H9 (cell line): ENCODE results near the gene NEB. TPM values are rescaled to one million over a fixed set of nuclear protein-coding genes. Genes with fewer than 3 reads are reported as not detected.

Source experiments
- DNase-seq: peaks from one replicate; pipeline ENCODE4 v3.0.0-alpha.2; 2017
- H2AFZ ChIP-seq: one replicate; pipeline ENCODE4 v1.6.1; 2013; ENCODE audit warnings: mild to moderate bottlenecking, low read length, control low read depth, moderate library complexity
- H2AK5ac ChIP-seq: 2 replicates; pipeline ENCODE4 v1.6.1; 2013; ENCODE audit warnings: low read length, control low read depth, mixed read lengths; ENCODE audit not compliant: insufficient read length
- H2BK120ac ChIP-seq: one replicate; pipeline ENCODE4 v1.6.1; 2013; ENCODE audit warnings: low read depth, mild to moderate bottlenecking, low read length, control low read depth, inconsistent platforms; ENCODE audit not compliant: poor library complexity, severe bottlenecking
- H2BK12ac ChIP-seq: 2 replicates; pipeline ENCODE4 v1.6.1; 2013; ENCODE audit warnings: low read length, control low read depth, mixed read lengths, low read depth; ENCODE audit not compliant: insufficient read length
- H2BK15ac ChIP-seq: 2 replicates; pipeline ENCODE4 v1.6.1; 2013; ENCODE audit warnings: low read depth, low read length, control low read depth
- H2BK20ac ChIP-seq: one replicate; pipeline ENCODE4 v1.6.1; 2013; ENCODE audit warnings: low read depth, mild to moderate bottlenecking, low read length, control low read depth, inconsistent platforms; ENCODE audit not compliant: poor library complexity, severe bottlenecking
- H2BK5ac ChIP-seq: 2 replicates; pipeline ENCODE4 v1.6.1; 2013; ENCODE audit warnings: low read length, control low read depth, mixed read lengths; ENCODE audit not compliant: insufficient read length
- H3K14ac ChIP-seq: 2 replicates; pipeline ENCODE4 v1.6.1; 2013; ENCODE audit warnings: low read length, control low read depth; ENCODE audit not compliant: insufficient read depth
- H3K18ac ChIP-seq: 2 replicates; pipeline ENCODE4 v1.6.1; 2013; ENCODE audit warnings: low read depth, mild to moderate bottlenecking, mixed read lengths, low read length, control low read depth; ENCODE audit not compliant: insufficient read length
- H3K23ac ChIP-seq: 2 replicates; pipeline ENCODE4 v1.6.1; 2013; ENCODE audit warnings: low read length, control low read depth, mixed read lengths, low read depth; ENCODE audit not compliant: insufficient read length
- H3K23me2 ChIP-seq: 2 replicates; pipeline ENCODE4 v1.6.1; 2013; ENCODE audit warnings: low read depth, mild to moderate bottlenecking, mixed read lengths, low read length, control low read depth; ENCODE audit not compliant: insufficient read length, poor library complexity, severe bottlenecking
- H3K27ac ChIP-seq: 2 replicates; pipeline ENCODE4 v1.5.1; 2013; ENCODE audit warnings: low read length, control low read depth, mixed read lengths, low read depth; ENCODE audit not compliant: insufficient read length
- H3K27me3 ChIP-seq: 2 replicates; pipeline ENCODE4 v1.6.1; 2013; ENCODE audit warnings: low read length, control low read depth, inconsistent platforms; ENCODE audit not compliant: insufficient read depth
- H3K4ac ChIP-seq: 2 replicates; pipeline ENCODE4 v1.6.1; 2013; ENCODE audit warnings: low read depth, mild to moderate bottlenecking, control low read depth, inconsistent platforms, low read length, moderate library complexity
- H3K4me1 ChIP-seq: 2 replicates; pipeline ENCODE4 v1.6.1; 2013; ENCODE audit warnings: low read length, control low read depth, inconsistent platforms; ENCODE audit not compliant: insufficient read depth
- H3K4me2 ChIP-seq: 2 replicates; pipeline ENCODE4 v1.6.1; 2013; ENCODE audit warnings: low read length, control low read depth, mixed read lengths; ENCODE audit not compliant: insufficient read length, insufficient read depth
- H3K56ac ChIP-seq: 2 replicates; pipeline ENCODE4 v1.6.1; 2013; ENCODE audit warnings: low read depth, mild to moderate bottlenecking, mixed read lengths, low read length, control low read depth; ENCODE audit not compliant: insufficient read length
- H3K79me1 ChIP-seq: 2 replicates; pipeline ENCODE4 v1.6.1; 2013; ENCODE audit warnings: low read depth, mild to moderate bottlenecking, moderate library complexity, low read length, control low read depth, inconsistent platforms; ENCODE audit not compliant: insufficient read depth, poor library complexity, severe bottlenecking
- H3K79me2 ChIP-seq: 2 replicates; pipeline ENCODE4 v1.6.1; 2013; ENCODE audit warnings: low read length, control low read depth, inconsistent platforms; ENCODE audit not compliant: insufficient read depth
- H3K9ac ChIP-seq: 2 replicates; pipeline ENCODE4 v1.6.1; 2013; ENCODE audit warnings: low read length, control low read depth, mixed read lengths; ENCODE audit not compliant: insufficient read length; ENCODE audit errors: extremely low read depth
- H3K9me3 ChIP-seq: one replicate; pipeline ENCODE4 v1.6.1; 2013; ENCODE audit warnings: low read depth, low read length, inconsistent platforms; ENCODE audit not compliant: control insufficient read depth
- H3T11ph ChIP-seq: one replicate; pipeline ENCODE4 v1.6.1; 2013; ENCODE audit warnings: mild to moderate bottlenecking, low read length, control low read depth, inconsistent platforms
- H4K20me1 ChIP-seq: one replicate; pipeline ENCODE4 v1.6.1; 2013; ENCODE audit not compliant: control insufficient read depth, insufficient read length, insufficient read depth
- H4K5ac ChIP-seq: 2 replicates; pipeline ENCODE4 v1.6.1; 2013; ENCODE audit warnings: low read depth, mild to moderate bottlenecking, mixed read lengths, low read length, control low read depth; ENCODE audit not compliant: insufficient read length
- H4K8ac ChIP-seq: replicated peaks from 2 replicates; pipeline ENCODE4 v1.6.1; 2013; ENCODE audit warnings: low read length, control low read depth, mixed read lengths, low read depth; ENCODE audit not compliant: insufficient read length
- H4K91ac ChIP-seq: 2 replicates; pipeline ENCODE4 v1.6.1; 2013; ENCODE audit warnings: low read depth, mild to moderate bottlenecking, moderate library complexity, mixed read lengths, low read length, control low read depth; ENCODE audit not compliant: insufficient read length
- H3K27ac Mint-ChIP-seq, 3 experiments: 2 replicates in 2 of 3; 3 replicates in 1 of 3; pipeline ENCODE4 v1.8.0; 2020 to 2021; ENCODE audit warnings: mixed read lengths in 3 of 3, mild to moderate bottlenecking in 1 of 3, moderate library complexity in 1 of 3
- H3K27me3 Mint-ChIP-seq: 2 replicates; pipeline ENCODE4 v1.8.0; 2021; ENCODE audit warnings: low read depth, mild to moderate bottlenecking, moderate library complexity, mixed read lengths
- H3K36me3 Mint-ChIP-seq, 3 experiments: 2 replicates in 2 of 3; 3 replicates in 1 of 3; pipeline ENCODE4 v1.8.0; 2020 to 2021; ENCODE audit warnings: low read depth in 3 of 3, mixed read lengths in 3 of 3; ENCODE audit not compliant: insufficient read depth in 1 of 3
- H3K4me1 Mint-ChIP-seq, 2 experiments: 2 replicates each; pipeline ENCODE4 v1.8.0; 2020; ENCODE audit warnings: mixed read lengths in 2 of 2
- H3K4me3 Mint-ChIP-seq, 2 experiments: 2 replicates in 1 of 2; 3 replicates in 1 of 2; pipeline ENCODE4 v1.8.0; 2020 to 2021; ENCODE audit warnings: mild to moderate bottlenecking in 2 of 2, mixed read lengths in 2 of 2, moderate library complexity in 1 of 2
- H3K9me3 Mint-ChIP-seq, 2 experiments: 2 replicates in 1 of 2; 3 replicates in 1 of 2; pipeline ENCODE4 v1.8.0; 2020; ENCODE audit warnings: mild to moderate bottlenecking in 2 of 2, mixed read lengths in 2 of 2, moderate library complexity in 1 of 2
- WGBS: extraction: QIAGEN DNeasy Blood & Tissue Kit; methylation state at CpG from one replicate; pipeline ENCODE4 v1.1.7; 2013; ENCODE audit warnings: missing lambda C conversion rate, low lambda C conversion rate, mixed read lengths; ENCODE audit not compliant: insufficient read length; ENCODE audit errors: extremely low coverage; 5-methylcytosine and 5-hydroxymethylcytosine counted together
- total RNA-seq: library from RNA; stranded (reverse); gene quantifications from 2 replicates; pipeline ENCODE4 v1.2.1, GENCODE V29; 2021
- TF ChIP-seq, protein P1 (sequence below): fragments of 200-600 bp; sonication (generic); conservative IDR thresholded peaks from 3 replicates; pipeline ENCODE4 v1.8.0; 2021; ENCODE audit warnings: antibody characterized with exemption, mild to moderate bottlenecking

Gene NEB
- total RNA-seq, 1 experiment from 2014 or later, result 0.98 TPM

- Histone ChIP-seq H3K23ac (no peak overlapping the region), H3K79me1 (no peaks in the 10 kb centered on the region), H3K27me3 (no peaks in the 10 kb centered on the region), H3K14ac (no peak overlapping the region), H2BK12ac (no peak overlapping the region), H4K8ac (no peak overlapping the region), H4K5ac (no peak overlapping the region), H2BK15ac (no peak overlapping the region), H3K4ac (no peak overlapping the region), H2BK20ac (no peak overlapping the region), H2AK5ac (no peak overlapping the region), H3K18ac (no peak overlapping the region), H3K27ac (no peak overlapping the region), H3K79me2 (no peaks in the 10 kb centered on the region), H4K91ac (no peak overlapping the region), H3K4me1 (no peaks in the 10 kb centered on the region), H4K20me1 (no peaks in the 10 kb centered on the region), H3K9ac (no peak overlapping the region), H3K4me2 (no peak overlapping the region), H2AFZ (no peak overlapping the region), H2BK5ac (no peak overlapping the region), H3K23me2 (no peaks in the 10 kb centered on the region), H2BK120ac (no peak overlapping the region), H3K56ac (no peak overlapping the region), H3T11ph (no peak overlapping the region), H3K9me3 (no peaks in the 10 kb centered on the region)
- Mint-ChIP-seq H3K27me3 (no peaks in the 10 kb centered on the region), H3K9me3 (no peaks in the 10 kb centered on the region), H3K4me1 (peaks cover 0 to 6% of the 10 kb centered on the region in 2 experiments; a peak in 2 of 4 replicates), H3K4me3 (no peak overlapping the region), H3K27ac (peak overlapping the region in 1 of 3 experiments; percentile 45; a peak in 1 of 7 replicates), H3K36me3 (no peaks in the 10 kb centered on the region)
- no peak for DNase-seq
- no CpG with 5 or more reads among the region's 5 CpGs for WGBS
- TF ChIP-seq, protein P1, sequence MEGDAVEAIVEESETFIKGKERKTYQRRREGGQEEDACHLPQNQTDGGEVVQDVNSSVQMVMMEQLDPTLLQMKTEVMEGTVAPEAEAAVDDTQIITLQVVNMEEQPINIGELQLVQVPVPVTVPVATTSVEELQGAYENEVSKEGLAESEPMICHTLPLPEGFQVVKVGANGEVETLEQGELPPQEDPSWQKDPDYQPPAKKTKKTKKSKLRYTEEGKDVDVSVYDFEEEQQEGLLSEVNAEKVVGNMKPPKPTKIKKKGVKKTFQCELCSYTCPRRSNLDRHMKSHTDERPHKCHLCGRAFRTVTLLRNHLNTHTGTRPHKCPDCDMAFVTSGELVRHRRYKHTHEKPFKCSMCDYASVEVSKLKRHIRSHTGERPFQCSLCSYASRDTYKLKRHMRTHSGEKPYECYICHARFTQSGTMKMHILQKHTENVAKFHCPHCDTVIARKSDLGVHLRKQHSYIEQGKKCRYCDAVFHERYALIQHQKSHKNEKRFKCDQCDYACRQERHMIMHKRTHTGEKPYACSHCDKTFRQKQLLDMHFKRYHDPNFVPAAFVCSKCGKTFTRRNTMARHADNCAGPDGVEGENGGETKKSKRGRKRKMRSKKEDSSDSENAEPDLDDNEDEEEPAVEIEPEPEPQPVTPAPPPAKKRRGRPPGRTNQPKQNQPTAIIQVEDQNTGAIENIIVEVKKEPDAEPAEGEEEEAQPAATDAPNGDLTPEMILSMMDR, result no peak
Measured at GRCh38 chr2:151614159-151614558, 120.1 kb downstream of the NEB start.
